GM23338 (cell line): Measurements from ENCODE around the gene ABL1. TPM values are rescaled to one million over a fixed set of nuclear protein-coding genes. Genes with fewer than 3 reads are reported as not detected.

Source experiments
- ATAC-seq: fragments of 200-7000 bp; cut with Tn5 transposase; 3 replicates; pipeline ENCODE4 v1.9.1; 2020
- DNase-seq: peaks from one replicate; pipeline ENCODE4 v3.0.0-alpha.2; 2015; ENCODE audit warnings: low spot score
- H2AFZ ChIP-seq: fragments of 200-600 bp; sonication (generic); 2 replicates; pipeline ENCODE4 v1.8.0; 2016; ENCODE audit warnings: antibody characterized with exemption, mild to moderate bottlenecking, moderate library complexity
- H3F3A ChIP-seq: fragments of 200-600 bp; sonication (generic); replicated peaks from 2 replicates; pipeline ENCODE4 v1.8.0; 2017; ENCODE audit warnings: antibody characterized with exemption, mixed run types, low read depth
- H3K27ac ChIP-seq: fragments of 200-600 bp; sonication (generic); 2 replicates; pipeline ENCODE4 v1.6.1; 2016; ENCODE audit warnings: low read depth
- H3K27me3 ChIP-seq: fragments of 200-600 bp; sonication (generic); 2 replicates; pipeline ENCODE4 v1.8.0; 2016; ENCODE audit warnings: mild to moderate bottlenecking, mixed run types, moderate library complexity; ENCODE audit not compliant: insufficient read depth
- H3K36me3 ChIP-seq: fragments of 200-600 bp; sonication (generic); 2 replicates; pipeline ENCODE4 v1.8.0; 2016; ENCODE audit warnings: mild to moderate bottlenecking; ENCODE audit not compliant: insufficient read depth
- H3K4me1 ChIP-seq: fragments of 200-600 bp; sonication (generic); 2 replicates; pipeline ENCODE4 v1.8.0; 2016; ENCODE audit warnings: mild to moderate bottlenecking, moderate library complexity; ENCODE audit not compliant: insufficient read depth
- H3K4me2 ChIP-seq: fragments of 200-600 bp; sonication (generic); 2 replicates; pipeline ENCODE4 v1.7.1; 2017; ENCODE audit warnings: mixed run types
- H3K4me3 ChIP-seq: fragments of 200-600 bp; sonication (generic); 2 replicates; pipeline ENCODE4 v1.6.1; 2016; ENCODE audit warnings: mixed run types
- H3K79me2 ChIP-seq: fragments of 200-600 bp; sonication (generic); replicated peaks from 2 replicates; pipeline ENCODE4 v1.8.0; 2017; ENCODE audit warnings: mild to moderate bottlenecking; ENCODE audit not compliant: insufficient read depth
- H3K9me2 ChIP-seq: fragments of 200-600 bp; sonication (generic); 2 replicates; pipeline ENCODE4 v1.8.0; 2017; ENCODE audit not compliant: insufficient read depth
- H4K20me1 ChIP-seq: fragments of 200-600 bp; sonication (generic); replicated peaks from 2 replicates; pipeline ENCODE4 v1.8.0; 2017; ENCODE audit warnings: mild to moderate bottlenecking; ENCODE audit not compliant: insufficient read depth
- H3K27ac Mint-ChIP-seq: 2 replicates; pipeline ENCODE4 v1.8.0; 2020; ENCODE audit warnings: inconsistent platforms, mild to moderate bottlenecking, moderate library complexity, mixed read lengths
- H3K27me3 Mint-ChIP-seq: 3 replicates; pipeline ENCODE4 v1.8.0; 2022; ENCODE audit warnings: low read depth, mild to moderate bottlenecking, moderate library complexity, mixed read lengths, inconsistent platforms; ENCODE audit not compliant: insufficient read depth, poor library complexity
- H3K36me3 Mint-ChIP-seq: 3 replicates; pipeline ENCODE4 v1.8.0; 2021; ENCODE audit warnings: low read depth, mild to moderate bottlenecking, inconsistent platforms, moderate library complexity, mixed read lengths
- H3K4me1 Mint-ChIP-seq: 3 replicates; pipeline ENCODE4 v1.8.0; 2020; ENCODE audit warnings: mild to moderate bottlenecking, inconsistent platforms, mixed read lengths
- H3K4me3 Mint-ChIP-seq: 3 replicates; pipeline ENCODE4 v1.8.0; 2021; ENCODE audit warnings: moderate library complexity, mild to moderate bottlenecking, inconsistent platforms, mixed read lengths
- H3K9me3 Mint-ChIP-seq: 3 replicates; pipeline ENCODE4 v1.8.0; 2020; ENCODE audit warnings: moderate library complexity, mild to moderate bottlenecking, inconsistent platforms, mixed read lengths
- CREB1 ChIP-seq: fragments of 250-450 bp; sonication (Bioruptor Pico); IDR thresholded peaks from 2 replicates; pipeline ENCODE4 v1.5.0; 2020; ENCODE audit warnings: low read depth, mild to moderate bottlenecking, moderate library complexity
- EZH2 ChIP-seq: fragments of 200-600 bp; sonication (generic); IDR thresholded peaks from one replicate; pipeline ENCODE4 v1.8.0; 2017; ENCODE audit warnings: antibody characterized with exemption, mild to moderate bottlenecking, low read depth; ENCODE audit not compliant: unreplicated experiment
- EZH2phosphoT487 ChIP-seq: fragments of 200-600 bp; sonication (generic); IDR thresholded peaks from one replicate; pipeline ENCODE4 v1.8.1; 2018; ENCODE audit warnings: antibody characterized with exemption; ENCODE audit not compliant: unreplicated experiment
- JUNB ChIP-seq: IDR thresholded peaks from one replicate; pipeline ENCODE4 v1.6.1; 2016; ENCODE audit warnings: antibody characterized with exemption; ENCODE audit not compliant: unreplicated experiment
- NANOG ChIP-seq: IDR thresholded peaks from 2 replicates; pipeline ENCODE4 v1.6.1; 2016; ENCODE audit warnings: antibody characterized with exemption, borderline replicate concordance
- POLR2AphosphoS5 ChIP-seq: IDR thresholded peaks from 2 replicates; pipeline ENCODE4 v1.6.1; 2016; ENCODE audit warnings: antibody characterized with exemption, low read depth
- STAT1 ChIP-seq: IDR thresholded peaks from one replicate; pipeline ENCODE4 v1.6.1; 2016; ENCODE audit warnings: antibody characterized with exemption; ENCODE audit not compliant: unreplicated experiment
- ZNF114 ChIP-seq: fragments of 250-450 bp; sonication (Bioruptor Pico); IDR thresholded peaks from 2 replicates; pipeline ENCODE4 v1.5.0; 2020; ENCODE audit warnings: mild to moderate bottlenecking, moderate library complexity
- ZNF331 ChIP-seq: fragments of 250-450 bp; sonication (Bioruptor Pico); IDR thresholded peaks from 2 replicates; pipeline ENCODE4 v1.5.0; 2020; ENCODE audit warnings: low read depth, mild to moderate bottlenecking, moderate library complexity
- polyA plus RNA-seq: library from polyadenylated mRNA; unstranded; fragments of >200 nt; fragmentation: Nextera tagmentation; extraction: Ambion mirVana; gene quantifications from 2 replicates; pipeline ENCODE4 v1.2.1, GENCODE V29; 2016
- total RNA-seq: library from RNA; depleted of rRNA; stranded (reverse); fragments of >200 nt; shearing (Covaris generic); gene quantifications from 2 replicates; pipeline ENCODE4 v1.2.3, GENCODE V29; 2014
- TF ChIP-seq, protein P1 (sequence below), 2 experiments: fragments of 200-600 bp in 1 of 2; sonication (generic) in 1 of 2; conservative IDR thresholded peaks; 2 replicates each; pipeline versions ENCODE4 v1.5.1 to v1.6.1; 2016 to 2017; ENCODE audit warnings: antibody characterized with exemption in 2 of 2, low read depth in 2 of 2, mild to moderate bottlenecking in 2 of 2, moderate library complexity in 1 of 2
- TF ChIP-seq, protein P2 (sequence below): fragments of 250-450 bp; sonication (Bioruptor Pico); IDR thresholded peaks from 2 replicates; pipeline ENCODE4 v1.5.0; 2020; ENCODE audit warnings: mild to moderate bottlenecking, moderate library complexity
- TF ChIP-seq, protein P3 (sequence below): IDR thresholded peaks from one replicate; pipeline ENCODE4 v1.6.1; 2018; ENCODE audit warnings: antibody characterized with exemption; ENCODE audit not compliant: unreplicated experiment
- TF ChIP-seq, protein P4 (sequence below): IDR thresholded peaks from 2 replicates; pipeline ENCODE4 v1.6.1; 2016; ENCODE audit warnings: antibody characterized with exemption

ABL1 gene
- total and polyA plus RNA-seq, 2 experiments from 2014 or later: 20.7 to 85.1 TPM

DNA sequence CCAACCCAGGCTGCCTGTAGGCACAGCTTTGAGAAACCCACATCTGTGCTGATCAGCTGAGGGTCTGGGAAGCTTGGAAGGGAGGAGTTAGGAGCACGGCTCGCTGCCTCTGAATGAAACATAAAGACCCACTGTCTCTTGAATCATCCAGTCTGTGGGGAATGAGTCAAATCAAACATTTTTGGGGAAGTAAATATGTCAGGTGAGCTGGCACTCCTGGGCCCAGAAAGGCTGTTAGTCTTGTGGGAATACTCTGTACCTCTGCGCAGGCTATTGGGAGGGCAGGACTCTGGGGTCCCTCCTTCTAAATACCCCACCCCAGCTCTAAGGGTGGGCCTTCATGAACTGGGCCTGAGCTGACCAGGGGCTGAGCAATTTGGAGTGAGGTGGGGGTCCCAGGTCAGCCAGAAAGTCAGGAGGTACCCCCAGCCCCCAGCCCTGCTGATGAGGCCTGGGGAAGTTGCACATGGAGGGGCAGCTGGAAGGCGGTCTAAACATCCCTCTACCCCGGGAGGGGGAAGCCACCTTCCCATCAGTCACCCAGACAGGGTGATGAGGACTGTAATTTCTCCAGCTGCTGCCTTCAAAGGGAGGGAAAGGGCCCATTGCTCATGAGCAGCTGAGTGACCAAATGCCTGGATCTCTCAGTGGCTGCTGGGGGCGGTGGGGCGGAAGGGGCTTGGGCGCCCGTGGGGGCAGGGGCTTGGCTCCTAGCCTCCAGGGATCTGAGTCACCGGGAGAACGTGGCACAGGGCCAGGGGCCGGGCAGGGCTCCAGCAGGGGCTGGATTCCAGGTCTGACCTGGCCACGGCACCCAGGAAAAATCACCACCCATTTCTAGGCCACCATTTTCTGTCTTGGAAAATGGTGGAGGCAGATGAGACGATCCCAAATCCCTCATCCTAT, 93.2 kb downstream of the ABL1 start:
- H3K9me3 Mint-ChIP-seq: no peaks in the 10 kb centered on the region; the same call in 2 of the 3 replicates
- Histone ChIP-seq H3K4me3 (no peak overlapping the region), H3K4me2 (no peak overlapping the region), H3K36me3 (no peaks in the 10 kb centered on the region), H3K27ac (no peak overlapping the region), H3F3A (0 out of 2 replicates have a peak, but pooled peaks cover 2% of the 10 kb centered on the region), H3K27me3 (no peaks in the 10 kb centered on the region), H3K9me2 (no peaks in the 10 kb centered on the region), H3K4me1 (peaks cover 16% of the 10 kb centered on the region), H3K79me2 (no peaks in the 10 kb centered on the region), H2AFZ (no peak overlapping the region), H4K20me1 (no peaks in the 10 kb centered on the region)
- H3K36me3 Mint-ChIP-seq: no peaks in the 10 kb centered on the region; the same call in 2 of the 3 replicates
- TF ChIP-seq EZH2phosphoT487: no peak
- TF ChIP-seq, protein P1, sequence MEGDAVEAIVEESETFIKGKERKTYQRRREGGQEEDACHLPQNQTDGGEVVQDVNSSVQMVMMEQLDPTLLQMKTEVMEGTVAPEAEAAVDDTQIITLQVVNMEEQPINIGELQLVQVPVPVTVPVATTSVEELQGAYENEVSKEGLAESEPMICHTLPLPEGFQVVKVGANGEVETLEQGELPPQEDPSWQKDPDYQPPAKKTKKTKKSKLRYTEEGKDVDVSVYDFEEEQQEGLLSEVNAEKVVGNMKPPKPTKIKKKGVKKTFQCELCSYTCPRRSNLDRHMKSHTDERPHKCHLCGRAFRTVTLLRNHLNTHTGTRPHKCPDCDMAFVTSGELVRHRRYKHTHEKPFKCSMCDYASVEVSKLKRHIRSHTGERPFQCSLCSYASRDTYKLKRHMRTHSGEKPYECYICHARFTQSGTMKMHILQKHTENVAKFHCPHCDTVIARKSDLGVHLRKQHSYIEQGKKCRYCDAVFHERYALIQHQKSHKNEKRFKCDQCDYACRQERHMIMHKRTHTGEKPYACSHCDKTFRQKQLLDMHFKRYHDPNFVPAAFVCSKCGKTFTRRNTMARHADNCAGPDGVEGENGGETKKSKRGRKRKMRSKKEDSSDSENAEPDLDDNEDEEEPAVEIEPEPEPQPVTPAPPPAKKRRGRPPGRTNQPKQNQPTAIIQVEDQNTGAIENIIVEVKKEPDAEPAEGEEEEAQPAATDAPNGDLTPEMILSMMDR (conservative IDR thresholded peaks at IDR 0.05; ENCODE audit: low read depth in 2 of 2): no peak
- TF ChIP-seq, protein P2, sequence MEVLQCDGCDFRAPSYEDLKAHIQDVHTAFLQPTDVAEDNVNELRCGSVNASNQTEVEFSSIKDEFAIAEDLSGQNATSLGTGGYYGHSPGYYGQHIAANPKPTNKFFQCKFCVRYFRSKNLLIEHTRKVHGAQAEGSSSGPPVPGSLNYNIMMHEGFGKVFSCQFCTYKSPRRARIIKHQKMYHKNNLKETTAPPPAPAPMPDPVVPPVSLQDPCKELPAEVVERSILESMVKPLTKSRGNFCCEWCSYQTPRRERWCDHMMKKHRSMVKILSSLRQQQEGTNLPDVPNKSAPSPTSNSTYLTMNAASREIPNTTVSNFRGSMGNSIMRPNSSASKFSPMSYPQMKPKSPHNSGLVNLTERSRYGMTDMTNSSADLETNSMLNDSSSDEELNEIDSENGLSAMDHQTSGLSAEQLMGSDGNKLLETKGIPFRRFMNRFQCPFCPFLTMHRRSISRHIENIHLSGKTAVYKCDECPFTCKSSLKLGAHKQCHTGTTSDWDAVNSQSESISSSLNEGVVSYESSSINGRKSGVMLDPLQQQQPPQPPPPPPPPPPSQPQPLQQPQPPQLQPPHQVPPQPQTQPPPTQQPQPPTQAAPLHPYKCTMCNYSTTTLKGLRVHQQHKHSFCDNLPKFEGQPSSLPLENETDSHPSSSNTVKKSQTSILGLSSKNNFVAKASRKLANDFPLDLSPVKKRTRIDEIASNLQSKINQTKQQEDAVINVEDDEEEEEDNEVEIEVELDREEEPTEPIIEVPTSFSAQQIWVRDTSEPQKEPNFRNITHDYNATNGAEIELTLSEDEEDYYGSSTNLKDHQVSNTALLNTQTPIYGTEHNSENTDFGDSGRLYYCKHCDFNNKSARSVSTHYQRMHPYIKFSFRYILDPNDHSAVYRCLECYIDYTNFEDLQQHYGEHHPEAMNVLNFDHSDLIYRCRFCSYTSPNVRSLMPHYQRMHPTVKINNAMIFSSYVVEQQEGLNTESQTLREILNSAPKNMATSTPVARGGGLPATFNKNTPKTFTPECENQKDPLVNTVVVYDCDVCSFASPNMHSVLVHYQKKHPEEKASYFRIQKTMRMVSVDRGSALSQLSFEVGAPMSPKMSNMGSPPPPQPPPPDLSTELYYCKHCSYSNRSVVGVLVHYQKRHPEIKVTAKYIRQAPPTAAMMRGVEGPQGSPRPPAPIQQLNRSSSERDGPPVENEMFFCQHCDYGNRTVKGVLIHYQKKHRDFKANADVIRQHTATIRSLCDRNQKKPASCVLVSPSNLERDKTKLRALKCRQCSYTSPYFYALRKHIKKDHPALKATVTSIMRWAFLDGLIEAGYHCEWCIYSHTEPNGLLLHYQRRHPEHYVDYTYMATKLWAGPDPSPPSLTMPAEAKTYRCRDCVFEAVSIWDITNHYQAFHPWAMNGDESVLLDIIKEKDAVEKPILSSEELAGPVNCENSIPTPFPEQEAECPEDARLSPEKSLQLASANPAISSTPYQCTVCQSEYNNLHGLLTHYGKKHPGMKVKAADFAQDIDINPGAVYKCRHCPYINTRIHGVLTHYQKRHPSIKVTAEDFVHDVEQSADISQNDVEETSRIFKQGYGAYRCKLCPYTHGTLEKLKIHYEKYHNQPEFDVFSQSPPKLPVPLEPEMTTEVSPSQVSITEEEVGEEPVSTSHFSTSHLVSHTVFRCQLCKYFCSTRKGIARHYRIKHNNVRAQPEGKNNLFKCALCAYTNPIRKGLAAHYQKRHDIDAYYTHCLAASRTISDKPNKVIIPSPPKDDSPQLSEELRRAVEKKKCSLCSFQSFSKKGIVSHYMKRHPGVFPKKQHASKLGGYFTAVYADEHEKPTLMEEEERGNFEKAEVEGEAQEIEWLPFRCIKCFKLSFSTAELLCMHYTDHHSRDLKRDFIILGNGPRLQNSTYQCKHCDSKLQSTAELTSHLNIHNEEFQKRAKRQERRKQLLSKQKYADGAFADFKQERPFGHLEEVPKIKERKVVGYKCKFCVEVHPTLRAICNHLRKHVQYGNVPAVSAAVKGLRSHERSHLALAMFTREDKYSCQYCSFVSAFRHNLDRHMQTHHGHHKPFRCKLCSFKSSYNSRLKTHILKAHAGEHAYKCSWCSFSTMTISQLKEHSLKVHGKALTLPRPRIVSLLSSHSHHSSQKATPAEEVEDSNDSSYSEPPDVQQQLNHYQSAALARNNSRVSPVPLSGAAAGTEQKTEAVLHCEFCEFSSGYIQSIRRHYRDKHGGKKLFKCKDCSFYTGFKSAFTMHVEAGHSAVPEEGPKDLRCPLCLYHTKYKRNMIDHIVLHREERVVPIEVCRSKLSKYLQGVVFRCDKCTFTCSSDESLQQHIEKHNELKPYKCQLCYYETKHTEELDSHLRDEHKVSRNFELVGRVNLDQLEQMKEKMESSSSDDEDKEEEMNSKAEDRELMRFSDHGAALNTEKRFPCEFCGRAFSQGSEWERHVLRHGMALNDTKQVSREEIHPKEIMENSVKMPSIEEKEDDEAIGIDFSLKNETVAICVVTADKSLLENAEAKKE (CRISPR knock-in tag): no peak
- TF ChIP-seq CREB1 (CRISPR knock-in tag): no peak
- TF ChIP-seq, protein P3, sequence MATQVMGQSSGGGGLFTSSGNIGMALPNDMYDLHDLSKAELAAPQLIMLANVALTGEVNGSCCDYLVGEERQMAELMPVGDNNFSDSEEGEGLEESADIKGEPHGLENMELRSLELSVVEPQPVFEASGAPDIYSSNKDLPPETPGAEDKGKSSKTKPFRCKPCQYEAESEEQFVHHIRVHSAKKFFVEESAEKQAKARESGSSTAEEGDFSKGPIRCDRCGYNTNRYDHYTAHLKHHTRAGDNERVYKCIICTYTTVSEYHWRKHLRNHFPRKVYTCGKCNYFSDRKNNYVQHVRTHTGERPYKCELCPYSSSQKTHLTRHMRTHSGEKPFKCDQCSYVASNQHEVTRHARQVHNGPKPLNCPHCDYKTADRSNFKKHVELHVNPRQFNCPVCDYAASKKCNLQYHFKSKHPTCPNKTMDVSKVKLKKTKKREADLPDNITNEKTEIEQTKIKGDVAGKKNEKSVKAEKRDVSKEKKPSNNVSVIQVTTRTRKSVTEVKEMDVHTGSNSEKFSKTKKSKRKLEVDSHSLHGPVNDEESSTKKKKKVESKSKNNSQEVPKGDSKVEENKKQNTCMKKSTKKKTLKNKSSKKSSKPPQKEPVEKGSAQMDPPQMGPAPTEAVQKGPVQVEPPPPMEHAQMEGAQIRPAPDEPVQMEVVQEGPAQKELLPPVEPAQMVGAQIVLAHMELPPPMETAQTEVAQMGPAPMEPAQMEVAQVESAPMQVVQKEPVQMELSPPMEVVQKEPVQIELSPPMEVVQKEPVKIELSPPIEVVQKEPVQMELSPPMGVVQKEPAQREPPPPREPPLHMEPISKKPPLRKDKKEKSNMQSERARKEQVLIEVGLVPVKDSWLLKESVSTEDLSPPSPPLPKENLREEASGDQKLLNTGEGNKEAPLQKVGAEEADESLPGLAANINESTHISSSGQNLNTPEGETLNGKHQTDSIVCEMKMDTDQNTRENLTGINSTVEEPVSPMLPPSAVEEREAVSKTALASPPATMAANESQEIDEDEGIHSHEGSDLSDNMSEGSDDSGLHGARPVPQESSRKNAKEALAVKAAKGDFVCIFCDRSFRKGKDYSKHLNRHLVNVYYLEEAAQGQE: no peak
- no peak for TF ChIP-seq POLR2AphosphoS5
- TF ChIP-seq, protein P4, sequence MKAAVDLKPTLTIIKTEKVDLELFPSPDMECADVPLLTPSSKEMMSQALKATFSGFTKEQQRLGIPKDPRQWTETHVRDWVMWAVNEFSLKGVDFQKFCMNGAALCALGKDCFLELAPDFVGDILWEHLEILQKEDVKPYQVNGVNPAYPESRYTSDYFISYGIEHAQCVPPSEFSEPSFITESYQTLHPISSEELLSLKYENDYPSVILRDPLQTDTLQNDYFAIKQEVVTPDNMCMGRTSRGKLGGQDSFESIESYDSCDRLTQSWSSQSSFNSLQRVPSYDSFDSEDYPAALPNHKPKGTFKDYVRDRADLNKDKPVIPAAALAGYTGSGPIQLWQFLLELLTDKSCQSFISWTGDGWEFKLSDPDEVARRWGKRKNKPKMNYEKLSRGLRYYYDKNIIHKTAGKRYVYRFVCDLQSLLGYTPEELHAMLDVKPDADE: no peak
- TF ChIP-seq ZNF114 (CRISPR knock-in tag): no peak
- TF ChIP-seq NANOG: no peak
- TF ChIP-seq JUNB: no peak
- no peak for TF ChIP-seq ZNF331
- no peak for TF ChIP-seq EZH2
- TF ChIP-seq STAT1: no peak
- peaks cover 16% of the 10 kb centered on the region for H3K27me3 Mint-ChIP-seq
- H3K27ac Mint-ChIP-seq: no peak overlapping the region
- H3K4me1 Mint-ChIP-seq: peaks cover 16% of the 10 kb centered on the region
- DNase-seq: no peak
- no peak overlapping the region for H3K4me3 Mint-ChIP-seq
- ATAC-seq: no peak
